Erythroblast (primary cell): ENCODE results near the gene ZMYM5.
"Not testable (repeated sequence)": the region's sequence is repeated elsewhere in the genome, so short reads cannot be mapped to it uniquely, and the experiment has no call there.

Experiments
- DNase-seq, 2 experiments: peaks; one replicate each; lab custom pipeline; 2025; lab: John Stamatoyannopoulos, UW
- GATA1 ChIP-seq: IDR thresholded peaks from 2 replicates; pipeline ENCODE4 v1.6.1; 2011; ENCODE audit warnings: low read depth, mild to moderate bottlenecking, control low read depth, low read length, moderate library complexity
- POLR2A ChIP-seq: IDR thresholded peaks from 2 replicates; pipeline ENCODE4 v1.6.1; 2011; ENCODE audit warnings: mild to moderate bottlenecking, low read length

Gene ZMYM5

DNA sequence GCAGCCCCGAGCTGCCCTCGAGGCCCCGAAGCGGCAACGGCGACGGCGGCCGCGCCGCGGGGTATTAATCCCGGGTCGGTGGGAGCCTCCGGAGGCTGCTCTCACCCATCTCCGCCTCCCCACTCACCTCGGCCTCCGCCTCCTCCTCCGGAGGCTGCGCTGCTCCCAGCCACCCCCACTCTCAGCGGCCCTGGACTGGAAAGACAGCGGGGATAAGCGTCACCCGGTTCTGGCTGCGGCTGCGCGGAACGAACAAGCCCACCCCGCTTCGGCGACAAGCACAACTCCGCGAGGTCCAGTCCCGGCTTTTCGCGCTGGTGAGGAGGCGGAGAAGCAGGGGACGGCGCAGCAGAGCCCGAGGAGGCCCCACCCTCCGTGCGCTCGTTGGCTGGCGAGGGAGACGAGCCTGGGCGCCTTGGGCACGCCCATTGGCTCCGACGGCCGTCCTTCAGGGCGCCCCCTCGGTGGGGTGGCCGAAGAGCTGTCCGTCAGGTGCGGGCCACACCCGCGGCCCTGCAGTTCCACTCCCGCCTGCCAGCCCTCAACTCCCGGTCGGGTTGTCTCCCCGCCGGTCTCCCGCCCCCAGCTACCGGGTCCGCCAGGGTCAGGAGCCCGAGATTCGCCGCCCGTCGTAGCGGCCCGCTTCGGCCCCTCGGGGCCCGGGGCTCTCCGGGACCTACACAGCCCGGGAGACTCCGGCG is at the start of gene ZMYM5:
ZMYM5 (minus strand) TSS at position 327 of the 701 bp plus-strand sequence. CDS start 11,469 bp downstream, outside the sequence.
- TF ChIP-seq POLR2A (peak; percentile 97), GATA1 (no peak)
- peak; percentile 98 to 99 for DNase-seq

DNA sequence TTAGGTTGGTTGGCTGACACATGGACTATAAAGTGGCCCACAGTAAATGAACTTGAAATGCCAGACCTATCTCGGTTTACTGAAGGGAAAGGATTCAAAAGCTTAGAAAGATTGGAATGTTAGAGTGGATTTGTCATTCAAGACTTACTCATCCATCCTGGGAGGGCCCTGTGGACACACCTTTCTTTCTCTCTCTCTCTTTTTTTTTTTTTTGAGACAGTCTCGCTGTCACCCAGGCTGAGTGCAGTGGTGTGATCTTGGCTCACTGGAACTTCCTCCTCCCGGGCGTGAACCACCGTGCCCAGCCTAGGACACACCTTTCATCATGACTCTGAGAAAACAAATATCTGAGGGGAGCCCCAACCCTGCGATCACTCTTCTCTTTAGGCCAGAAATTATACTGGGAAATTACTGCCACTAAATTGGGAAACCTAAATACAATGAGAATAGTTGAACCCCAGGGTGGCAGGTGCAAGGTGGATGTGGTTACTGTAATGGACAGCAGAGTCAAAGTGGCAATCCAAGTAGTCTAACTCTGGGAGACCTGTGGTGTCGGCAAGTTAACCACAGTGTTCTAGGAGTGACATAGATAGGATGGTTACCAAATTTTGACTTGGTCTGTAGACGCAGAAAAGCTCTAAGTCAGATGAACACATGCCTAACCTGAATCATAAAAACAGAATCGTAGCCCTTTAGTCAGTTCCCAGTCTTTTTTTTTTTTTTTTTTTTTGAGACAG is 47.1 kb upstream of the ZMYM5 start:
- DNase-seq, result no peak

DNA sequence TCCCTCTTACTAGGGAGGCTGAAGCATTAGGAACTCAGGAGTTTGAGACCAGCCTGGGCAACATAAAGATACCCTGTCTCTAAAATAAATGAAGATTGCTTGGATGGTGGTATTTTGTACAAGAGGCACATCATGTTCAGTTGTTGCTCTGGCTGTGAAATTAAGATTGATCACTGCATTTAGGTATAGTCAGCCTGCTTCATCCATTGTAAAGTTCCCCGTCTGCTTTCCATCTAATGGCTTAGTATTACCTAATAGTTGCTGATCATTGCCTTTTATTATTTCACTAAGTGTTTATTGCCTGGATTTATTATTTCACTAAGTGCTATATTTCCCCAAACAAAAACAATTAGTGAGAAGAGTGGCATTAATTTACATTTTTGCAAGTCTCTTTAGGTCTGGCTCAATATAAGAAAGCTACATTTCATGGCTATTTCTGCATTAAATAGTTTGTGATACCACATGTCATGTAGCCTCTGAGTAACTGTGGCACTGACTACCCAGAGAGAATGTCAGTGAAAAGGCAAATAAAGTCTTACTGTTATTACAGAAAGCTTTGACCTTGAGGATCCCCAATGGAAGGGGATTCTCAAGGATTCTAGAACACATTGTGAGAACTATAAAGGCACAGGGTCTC is 45.0 kb upstream of the ZMYM5 start:
- no peak for DNase-seq
- no peak for TF ChIP-seq GATA1
- no peak for TF ChIP-seq POLR2A

More for the DNA sequence above, 47.1 kb upstream of the ZMYM5 start:
- no peak for TF ChIP-seq GATA1
- no peak for TF ChIP-seq POLR2A

DNA sequence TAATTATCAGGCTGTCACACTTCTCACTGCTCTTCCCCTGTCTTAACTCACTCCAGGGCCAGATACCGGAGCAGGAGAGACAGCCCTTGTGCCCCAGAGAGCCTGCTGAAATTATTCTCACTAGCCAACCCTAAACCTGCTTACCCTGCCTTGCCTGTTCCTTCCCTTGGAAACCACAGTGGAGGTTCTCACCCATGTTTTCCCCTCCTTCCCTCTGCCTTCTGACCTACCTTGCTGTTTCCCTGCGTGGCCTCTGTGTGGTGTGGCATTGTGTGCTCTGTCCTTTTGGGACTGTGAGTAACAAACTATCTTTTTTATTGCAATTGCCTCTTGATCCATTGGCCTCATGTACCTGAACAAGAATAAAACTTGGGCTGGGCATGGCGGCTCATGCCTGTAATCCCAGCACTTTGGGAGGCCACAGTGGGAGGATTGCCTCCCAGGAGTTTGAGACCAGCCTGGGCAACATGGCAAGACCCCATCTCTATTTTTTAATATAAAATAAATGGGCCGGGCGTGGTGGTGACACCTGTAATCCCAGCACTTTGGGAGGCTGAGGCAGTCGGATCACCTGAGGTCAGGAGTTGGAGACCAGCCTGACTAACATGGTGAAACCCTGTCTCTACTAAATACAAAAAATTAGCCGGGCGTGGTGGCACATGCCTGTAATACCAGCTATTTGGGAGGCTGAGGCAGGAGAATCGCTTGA is 42.2 kb upstream of the ZMYM5 start:
- not testable (repeated sequence) for DNase-seq

DNA sequence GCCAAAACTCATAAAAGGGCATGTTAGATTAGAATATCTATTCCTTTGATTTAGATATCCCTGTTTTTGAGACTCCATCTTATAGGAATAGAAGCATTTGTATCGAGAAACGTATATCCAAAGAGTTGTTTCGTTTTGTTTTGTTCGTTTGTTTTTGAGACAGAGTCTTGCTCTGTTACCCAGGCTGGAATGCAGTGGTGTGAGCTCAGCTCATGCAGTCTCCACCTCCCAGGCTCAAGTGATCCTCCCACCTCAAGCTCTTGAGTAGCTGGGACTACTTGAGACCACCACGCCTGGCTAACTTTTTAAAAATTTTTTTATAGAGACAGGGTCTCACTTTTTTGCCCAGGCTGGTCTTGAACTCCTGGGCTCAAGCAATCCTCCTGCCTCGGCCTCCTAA is 26.6 kb upstream of the ZMYM5 start:
- no peak for TF ChIP-seq GATA1
- no peak for TF ChIP-seq POLR2A
- no peak for DNase-seq

DNA sequence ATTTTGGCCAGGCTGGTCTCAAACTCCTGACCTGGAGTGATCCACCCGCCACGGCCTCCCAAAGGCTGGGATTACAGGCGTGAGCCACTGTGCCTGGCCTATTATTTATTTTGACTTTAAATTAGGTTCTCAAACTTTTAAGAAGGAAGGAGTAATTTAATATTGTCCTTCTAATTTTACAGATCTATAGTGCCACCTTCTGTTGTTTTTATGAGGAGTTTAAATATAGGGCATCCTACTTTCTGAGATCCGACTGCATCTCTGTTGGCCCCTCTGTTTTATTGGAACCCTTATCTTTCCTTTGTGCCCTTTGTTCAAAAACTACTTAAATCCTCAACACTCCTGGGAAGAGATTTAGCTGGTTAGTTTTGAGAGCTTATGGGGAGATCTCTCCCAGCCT is 25.4 kb upstream of the ZMYM5 start:
- TF ChIP-seq GATA1 (no peak), POLR2A (no peak)
- peak in 1 of 2 experiments; percentile 5 for DNase-seq

DNA sequence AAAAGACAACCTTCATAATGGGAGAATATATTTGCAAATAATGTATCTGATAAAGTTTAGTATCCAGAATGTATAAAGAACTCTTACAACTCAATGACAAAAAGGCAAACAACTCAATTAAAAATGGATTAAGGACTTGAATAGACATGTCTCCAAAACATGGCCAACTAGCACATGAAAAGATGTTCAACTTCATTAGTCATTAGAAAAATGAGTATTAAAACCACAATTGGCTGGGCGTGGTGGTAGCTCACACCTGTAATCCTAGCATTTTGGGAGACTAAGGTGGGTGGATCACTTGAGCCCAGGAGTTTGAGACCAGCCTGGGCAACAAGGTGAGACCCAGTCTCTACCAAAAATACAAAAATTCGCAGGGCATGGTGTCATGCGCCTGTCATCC is 18.8 kb upstream of the ZMYM5 start:
- TF ChIP-seq GATA1, result no peak
- no peak for TF ChIP-seq POLR2A
- DNase-seq, result no peak

DNA sequence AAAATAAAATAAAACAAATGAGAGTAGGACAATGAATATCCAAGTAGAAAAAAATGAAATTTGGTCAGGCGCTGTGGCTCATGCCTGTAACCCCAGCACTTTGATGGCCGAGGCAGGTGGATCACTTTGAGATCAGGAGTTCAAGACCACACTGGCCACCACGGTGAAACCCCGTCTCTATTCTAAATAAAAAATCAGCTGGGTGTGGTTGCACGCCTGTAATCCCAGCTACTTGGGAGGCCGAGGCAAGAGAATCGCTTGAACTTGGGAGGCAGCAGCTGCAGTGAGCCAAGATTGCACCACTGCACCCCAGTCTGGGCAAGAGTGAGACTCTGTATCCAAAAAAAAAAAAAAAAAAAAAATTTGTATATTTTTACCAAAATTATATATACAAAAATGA is 18.2 kb upstream of the ZMYM5 start:
- TF ChIP-seq GATA1 (no peak), POLR2A (no peak)
- DNase-seq, result no peak

DNA sequence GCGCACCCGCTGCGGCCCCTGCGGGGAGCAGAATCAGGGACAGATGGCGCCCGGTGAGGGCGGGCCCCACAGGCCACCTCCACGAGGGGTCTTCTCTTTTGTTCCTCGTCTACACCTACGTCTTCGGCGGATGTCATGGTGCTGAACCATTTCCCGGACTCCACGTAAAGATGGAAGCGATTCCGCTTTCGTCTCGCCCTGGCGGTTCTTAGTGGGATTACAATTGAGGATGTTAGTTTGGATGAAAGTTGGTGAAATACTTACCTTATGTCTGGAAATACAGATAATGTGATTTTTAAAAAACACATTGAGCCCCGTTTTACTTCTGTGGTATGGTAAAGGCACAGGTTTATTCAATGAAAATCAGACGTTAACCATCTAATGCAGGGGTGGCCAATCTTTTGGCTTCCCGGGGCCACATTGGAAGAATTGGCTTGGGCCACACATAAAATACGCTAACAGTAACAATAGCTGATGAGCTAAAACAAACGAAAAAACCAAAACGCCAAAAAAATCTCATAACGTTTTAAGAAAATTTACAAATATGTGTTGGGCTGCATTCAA is 1.4 kb upstream of the ZMYM5 start:
- peak; percentile 84 to 90 for DNase-seq
- TF ChIP-seq POLR2A (peak; percentile 44), GATA1 (no peak)

DNA sequence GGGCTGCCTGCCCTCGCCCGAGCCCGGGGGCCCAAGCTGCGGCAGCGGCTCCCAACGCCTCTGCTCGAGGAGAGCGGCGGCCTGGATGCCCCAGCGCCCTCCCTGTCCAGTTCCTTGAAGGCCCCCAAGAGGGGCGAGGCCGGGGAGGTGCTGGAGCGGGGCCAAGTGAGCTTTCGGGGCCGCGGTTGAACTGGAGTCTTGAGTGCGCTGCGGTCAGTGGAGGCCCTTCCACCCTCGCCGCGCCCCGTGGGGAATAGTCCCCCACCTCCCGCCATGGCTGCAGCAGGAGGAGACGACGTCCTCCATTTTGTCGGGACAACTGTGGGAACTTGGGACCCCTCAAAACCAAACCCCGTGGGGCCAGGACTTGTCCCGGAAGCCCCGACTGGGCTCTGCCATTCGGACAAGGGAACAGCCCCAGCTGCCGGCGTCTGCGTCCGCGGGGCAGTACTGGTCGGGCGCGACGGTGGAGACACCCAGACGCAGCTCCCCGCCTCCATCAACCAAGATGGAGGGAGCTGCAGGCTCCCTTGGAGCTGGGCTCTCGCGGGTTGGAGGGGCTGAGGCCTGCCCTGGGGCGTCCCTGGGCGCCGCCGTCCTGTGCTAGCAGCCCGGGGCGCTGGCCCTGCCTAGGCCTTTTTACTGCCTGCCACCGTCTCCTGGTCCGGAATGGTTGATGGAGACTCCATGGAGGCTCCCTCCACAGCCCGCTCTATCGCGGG is 736 bp upstream of the ZMYM5 start:
- DNase-seq, result peak; percentile 87 to 90
- TF ChIP-seq POLR2A (no peak), GATA1 (no peak)

DNA sequence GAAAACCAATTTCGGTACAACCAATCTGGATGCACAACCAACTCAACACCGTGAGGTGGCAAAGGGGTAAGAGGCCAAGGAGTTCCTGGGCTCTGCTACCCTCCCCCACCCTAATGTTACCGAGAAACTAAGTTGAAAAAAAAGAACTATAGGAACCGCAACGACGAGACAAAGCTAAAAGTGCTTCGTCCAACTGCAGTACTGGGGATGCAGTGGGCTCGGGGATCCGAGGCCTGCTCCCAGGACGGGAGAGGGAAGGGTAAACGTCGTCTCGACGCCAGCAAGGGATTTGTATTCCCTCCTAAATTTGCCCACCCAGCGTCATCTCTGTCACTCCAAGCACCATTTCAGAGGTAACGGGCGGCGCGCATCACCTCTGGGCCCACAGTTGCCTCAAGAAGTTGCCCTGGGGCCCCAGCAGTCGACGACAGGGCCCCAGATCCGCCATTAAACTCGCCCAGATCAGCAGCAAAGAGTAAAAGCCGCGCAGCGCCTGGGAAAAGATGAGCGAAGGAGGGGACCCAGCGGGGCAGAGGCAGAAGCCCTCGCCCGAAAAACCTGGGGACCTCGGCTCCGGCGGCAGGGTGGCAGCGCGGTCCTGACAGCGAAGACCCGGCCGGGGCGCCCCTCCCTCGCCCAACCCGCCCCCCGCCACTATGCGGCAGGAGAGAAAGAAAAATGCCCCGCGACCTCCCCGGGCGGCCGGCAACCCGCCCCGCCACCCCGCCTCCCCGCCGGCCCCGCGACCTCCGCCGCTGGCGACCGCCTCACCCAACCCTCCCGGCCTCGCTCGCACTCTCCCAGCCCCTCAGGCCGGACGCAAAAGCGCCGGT is 752 bp downstream of the ZMYM5 start:
- TF ChIP-seq POLR2A (no peak), GATA1 (no peak)
- peak; percentile 70 to 78 for DNase-seq

DNA sequence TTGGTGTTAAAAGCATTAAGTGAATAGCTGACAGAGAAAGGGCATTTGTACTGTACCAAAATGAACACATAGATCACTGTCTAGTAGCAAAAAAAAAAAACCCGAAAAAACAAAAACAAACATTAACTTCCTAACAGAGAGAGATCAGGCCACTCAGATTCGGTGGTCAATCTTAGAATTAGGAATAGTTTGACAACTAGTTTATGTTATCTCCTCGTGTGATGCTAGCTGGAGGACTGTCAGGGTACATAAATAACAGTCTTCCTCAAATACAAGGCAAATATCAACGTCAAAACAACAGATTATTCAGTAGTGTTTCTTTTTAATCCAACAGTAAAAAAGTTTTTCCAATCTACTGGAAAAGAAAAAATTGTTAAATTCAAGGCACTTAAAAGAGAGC is 1.7 kb downstream of the ZMYM5 start:
- TF ChIP-seq POLR2A (no peak), GATA1 (no peak)
- DNase-seq, result peak; percentile 21 to 48
